Mesenchymal stem cell (in vitro differentiated cells and primary cell): ENCODE data around the gene RNF150.

Experiments
- DNase-seq: peaks from one replicate; pipeline ENCODE4 v3.0.0-alpha.2; 2013
- H2AFZ ChIP-seq: one replicate; pipeline ENCODE4 v1.6.1; 2013; ENCODE audit warnings: low read depth, mild to moderate bottlenecking, control low read depth, inconsistent platforms, low read length, moderate library complexity
- H2AK5ac ChIP-seq: 2 replicates; pipeline ENCODE4 v1.6.1; 2013; ENCODE audit warnings: low read length, moderate library complexity, mild to moderate bottlenecking, inconsistent platforms; ENCODE audit not compliant: severe bottlenecking
- H2BK120ac ChIP-seq: one replicate; pipeline ENCODE4 v1.6.1; 2013; ENCODE audit warnings: low read depth, mild to moderate bottlenecking, inconsistent platforms, low read length, moderate library complexity
- H2BK12ac ChIP-seq, 2 experiments: one replicate each; pipeline ENCODE4 v1.6.1; 2013; ENCODE audit warnings: inconsistent platforms in 2 of 2, low read length in 2 of 2, mild to moderate bottlenecking in 2 of 2, moderate library complexity in 2 of 2, control low read depth in 1 of 2
- H2BK15ac ChIP-seq: one replicate; pipeline ENCODE4 v1.6.1; 2013; ENCODE audit warnings: mild to moderate bottlenecking, low read depth, inconsistent platforms; ENCODE audit not compliant: poor library complexity, severe bottlenecking
- H2BK5ac ChIP-seq: 2 replicates; pipeline ENCODE4 v1.6.1; 2013; ENCODE audit warnings: low read depth, mild to moderate bottlenecking, low read length, control low read depth, inconsistent platforms; ENCODE audit not compliant: poor library complexity, severe bottlenecking
- H3K14ac ChIP-seq, 2 experiments: one replicate each; pipeline ENCODE4 v1.6.1; 2013; ENCODE audit warnings: inconsistent platforms in 2 of 2, low read length in 2 of 2, control low read depth in 1 of 2, mild to moderate bottlenecking in 1 of 2, moderate library complexity in 1 of 2
- H3K18ac ChIP-seq, 2 experiments: one replicate each; pipeline ENCODE4 v1.6.1; 2013; ENCODE audit warnings: inconsistent platforms in 2 of 2, low read length in 2 of 2, control low read depth in 1 of 2, low read depth in 1 of 2, mild to moderate bottlenecking in 1 of 2
- H3K23ac ChIP-seq, 2 experiments: one replicate each; pipeline ENCODE4 v1.6.1; 2013; ENCODE audit warnings: inconsistent platforms in 2 of 2, low read length in 2 of 2, mild to moderate bottlenecking in 2 of 2, moderate library complexity in 2 of 2, control low read depth in 1 of 2
- H3K27ac ChIP-seq: 2 replicates; pipeline ENCODE4 v1.5.1; 2013; ENCODE audit warnings: mild to moderate bottlenecking, moderate library complexity, low read length, control low read depth, inconsistent platforms; ENCODE audit not compliant: poor library complexity, severe bottlenecking
- H3K27me3 ChIP-seq, 2 experiments: 2 replicates each; pipeline versions ENCODE4 v1.6.1 to v1.7.0; 2013; ENCODE audit warnings: low read length in 2 of 2, mild to moderate bottlenecking in 2 of 2, moderate library complexity in 2 of 2, control low read depth in 1 of 2, inconsistent platforms in 1 of 2; ENCODE audit not compliant: control insufficient read depth in 1 of 2, insufficient read depth in 1 of 2
- H3K36me3 ChIP-seq, 2 experiments: 2 replicates each; pipeline versions ENCODE4 v1.6.1 to v1.7.0; 2013; ENCODE audit warnings: low read length in 2 of 2, control low read depth in 1 of 2, inconsistent platforms in 1 of 2, low read depth in 1 of 2, mild to moderate bottlenecking in 1 of 2; ENCODE audit not compliant: insufficient read depth in 2 of 2, control insufficient read depth in 1 of 2
- H3K4ac ChIP-seq, 2 experiments: one replicate each; pipeline ENCODE4 v1.6.1; 2013; ENCODE audit warnings: inconsistent platforms in 2 of 2, low read length in 2 of 2, mild to moderate bottlenecking in 2 of 2, moderate library complexity in 2 of 2, control low read depth in 1 of 2, low read depth in 1 of 2
- H3K4me1 ChIP-seq: 2 replicates; pipeline ENCODE4 v1.6.1; 2013; ENCODE audit warnings: low read depth, low read length, control low read depth; ENCODE audit not compliant: control insufficient read depth, insufficient read depth
- H3K4me2 ChIP-seq: 2 replicates; pipeline ENCODE4 v1.6.1; 2013; ENCODE audit warnings: low read length, mild to moderate bottlenecking, inconsistent platforms; ENCODE audit not compliant: poor library complexity, severe bottlenecking
- H3K4me3 ChIP-seq, 2 experiments: 2 replicates each; pipeline versions ENCODE4 v1.5.1 to v1.7.0; 2013; ENCODE audit warnings: low read length in 2 of 2, mild to moderate bottlenecking in 2 of 2, control low read depth in 1 of 2, low read depth in 1 of 2; ENCODE audit not compliant: insufficient read depth in 1 of 2
- H3K79me1 ChIP-seq: replicated peaks from 2 replicates; pipeline ENCODE4 v1.6.1; 2013; ENCODE audit warnings: mild to moderate bottlenecking, control low read depth, low read length, inconsistent platforms; ENCODE audit not compliant: poor library complexity, severe bottlenecking
- H3K9ac ChIP-seq: 2 replicates; pipeline ENCODE4 v1.7.0; 2013; ENCODE audit warnings: mild to moderate bottlenecking, low read length, moderate library complexity
- H3K9me3 ChIP-seq: 2 replicates; pipeline ENCODE4 v1.7.0; 2013; ENCODE audit warnings: mild to moderate bottlenecking, low read length; ENCODE audit not compliant: control insufficient read depth
- H4K8ac ChIP-seq: one replicate; pipeline ENCODE4 v1.6.1; 2013; ENCODE audit warnings: inconsistent platforms, mild to moderate bottlenecking, low read length, moderate library complexity
- H4K91ac ChIP-seq: one replicate; pipeline ENCODE4 v1.6.1; 2013; ENCODE audit warnings: mild to moderate bottlenecking, low read length, inconsistent platforms
- WGBS: methylation state at CpG from one replicate; pipeline ENCODE4 v1.1.7; 2013; ENCODE audit warnings: mixed read lengths; 5-methylcytosine and 5-hydroxymethylcytosine counted together

RNF150 gene

GRCh38 chr4:140865253-140866217, 267.7 kb downstream of the RNF150 start:
- no peak overlapping the region for H2AFZ ChIP-seq
- no peaks in the 10 kb centered on the region for H3K9me3 ChIP-seq
- no peak overlapping the region for H3K27ac ChIP-seq
- DNase-seq = no peak
- H2AK5ac ChIP-seq = no peak overlapping the region
- no peak overlapping the region for H2BK5ac ChIP-seq
- H2BK15ac ChIP-seq = no peak overlapping the region
- no peak overlapping the region for H3K4ac ChIP-seq
- H3K23ac ChIP-seq = no peak overlapping the region
- H3K9ac ChIP-seq = no peak overlapping the region
- WGBS = 80% methylated on average over 2 of the region's 7 CpGs
- H4K91ac ChIP-seq = no peak overlapping the region
- no peaks in the 10 kb centered on the region for H3K79me1 ChIP-seq
- no peak overlapping the region for H3K4me3 ChIP-seq
- no peak overlapping the region for H2BK12ac ChIP-seq
- no peak overlapping the region for H3K4me2 ChIP-seq
- H3K27me3 ChIP-seq = peaks cover 0 to 3% of the 10 kb centered on the region in 2 experiments
- no peak overlapping the region for H3K18ac ChIP-seq
- H3K4me1 ChIP-seq = peaks cover 2% of the 10 kb centered on the region
- no peak overlapping the region for H4K8ac ChIP-seq
- H3K36me3 ChIP-seq = no peaks in the 10 kb centered on the region
- H2BK120ac ChIP-seq = no peak overlapping the region
- no peak overlapping the region for H3K14ac ChIP-seq

- H4K8ac ChIP-seq = no peak overlapping the region
- no peak overlapping the region for H2AK5ac ChIP-seq
- no peak overlapping the region for H2BK120ac ChIP-seq
- H3K4me2 ChIP-seq = no peak overlapping the region
- WGBS = 95% methylated on average over 2 of the region's 2 CpGs
- H3K9me3 ChIP-seq = no peaks in the 10 kb centered on the region
- H3K23ac ChIP-seq = no peak overlapping the region
- no peak overlapping the region for H3K4ac ChIP-seq
- H3K27me3 ChIP-seq = peaks cover 0 to 3% of the 10 kb centered on the region in 2 experiments
- no peak overlapping the region for H3K14ac ChIP-seq
- H2BK12ac ChIP-seq = no peak overlapping the region
- no peak overlapping the region for H3K18ac ChIP-seq
- no peak overlapping the region for H3K27ac ChIP-seq
- no peak overlapping the region for H4K91ac ChIP-seq
- no peak for DNase-seq
- H2AFZ ChIP-seq = no peak overlapping the region
- no peaks in the 10 kb centered on the region for H3K79me1 ChIP-seq
- no peak overlapping the region for H2BK15ac ChIP-seq
- H3K4me1 ChIP-seq = no peaks in the 10 kb centered on the region
- H3K4me3 ChIP-seq = no peak overlapping the region
- no peak overlapping the region for H3K9ac ChIP-seq
- H3K36me3 ChIP-seq = no peaks in the 10 kb centered on the region
- no peak overlapping the region for H2BK5ac ChIP-seq
These were observed 270.1 kb downstream of the RNF150 start for GRCh38 chr4:140863197-140863596.

GRCh38 chr4:140862177-140862442, 271.2 kb downstream of the RNF150 start:
- H3K36me3 ChIP-seq = no peaks in the 10 kb centered on the region
- peaks cover 0 to 3% of the 10 kb centered on the region in 2 experiments for H3K27me3 ChIP-seq
- no peak overlapping the region for H2BK120ac ChIP-seq
- no peak overlapping the region for H4K8ac ChIP-seq
- no peaks in the 10 kb centered on the region for H3K9me3 ChIP-seq
- no peak overlapping the region for H3K4me3 ChIP-seq
- no peak overlapping the region for H3K14ac ChIP-seq
- no peak overlapping the region for H4K91ac ChIP-seq
- H3K9ac ChIP-seq = no peak overlapping the region
- H3K79me1 ChIP-seq = no peaks in the 10 kb centered on the region
- H3K18ac ChIP-seq = no peak overlapping the region
- no peaks in the 10 kb centered on the region for H3K4me1 ChIP-seq
- no peak overlapping the region for H3K4me2 ChIP-seq
- DNase-seq = no peak
- H2BK12ac ChIP-seq = no peak overlapping the region
- no peak overlapping the region for H3K4ac ChIP-seq
- no peak overlapping the region for H3K27ac ChIP-seq
- no peak overlapping the region for H2BK15ac ChIP-seq
- H2AK5ac ChIP-seq = no peak overlapping the region
- WGBS = 76% methylated on average over 2 of the region's 4 CpGs
- H3K23ac ChIP-seq = no peak overlapping the region
- no peak overlapping the region for H2AFZ ChIP-seq
- no peak overlapping the region for H2BK5ac ChIP-seq

- Histone ChIP-seq H2BK5ac (no peak overlapping the region), H3K27ac (no peak overlapping the region), H3K27me3 (peaks cover 0 to 3% of the 10 kb centered on the region in 2 experiments), H4K91ac (no peak overlapping the region), H3K23ac (no peak overlapping the region), H2AFZ (no peak overlapping the region), H3K4me2 (no peak overlapping the region), H2BK120ac (no peak overlapping the region), H4K8ac (no peak overlapping the region), H3K4me3 (no peak overlapping the region), H3K4ac (no peak overlapping the region), H3K9me3 (no peaks in the 10 kb centered on the region), H3K9ac (no peak overlapping the region), H2BK15ac (no peak overlapping the region), H3K36me3 (no peaks in the 10 kb centered on the region), H3K14ac (no peak overlapping the region), H3K18ac (no peak overlapping the region), H2AK5ac (no peak overlapping the region), H3K4me1 (peaks cover 3% of the 10 kb centered on the region), H2BK12ac (no peak overlapping the region), H3K79me1 (no peaks in the 10 kb centered on the region)
- peak; percentile 83 for DNase-seq
- WGBS = 33% methylated on average over 2 of the region's 7 CpGs
These were observed 271.7 kb downstream of the RNF150 start for GRCh38 chr4:140861359-140862176.
